Lung (tissue), 12 donors: Measurements from ENCODE around the gene GABRB2. TPM values are rescaled to one million over a fixed set of nuclear protein-coding genes. Genes with fewer than 3 reads are reported as not detected.

ENCODE experiments used
- ATAC-seq: fragments of 200-7000 bp; cut with Tn5 transposase; one replicate; pipeline ENCODE4 v1.9.1; 2020; ENCODE audit warnings: moderate number of reproducible peaks; ENCODE audit not compliant: insufficient read depth, low FRiP score
- DNase-seq, 3 donors: peaks; one replicate each; pipeline ENCODE4 v3.0.0-alpha.2; 2013 to 2017
- H3K27ac ChIP-seq, 2 donors: one replicate each; pipeline ENCODE4 v1.5.1; 2013; ENCODE audit warnings: mild to moderate bottlenecking in 2 of 2, moderate library complexity in 2 of 2, control low read depth in 1 of 2, inconsistent platforms in 1 of 2, low read depth in 1 of 2, low read length in 1 of 2
- H3K27me3 ChIP-seq, 3 donors: one replicate each; pipeline ENCODE4 v1.5.1; 2013; ENCODE audit warnings: low read length in 2 of 3; ENCODE audit not compliant: control insufficient read depth in 3 of 3, insufficient read depth in 3 of 3
- H3K36me3 ChIP-seq, 4 donors: one replicate each; pipeline ENCODE4 v1.5.1; 2013; ENCODE audit warnings: low read length in 4 of 4, mild to moderate bottlenecking in 1 of 4, moderate library complexity in 1 of 4; ENCODE audit not compliant: control insufficient read depth in 4 of 4, insufficient read depth in 4 of 4
- H3K4me1 ChIP-seq, 5 donors: one replicate each; pipeline ENCODE4 v1.5.1; 2013; ENCODE audit warnings: low read length in 5 of 5, mild to moderate bottlenecking in 2 of 5, moderate library complexity in 1 of 5; ENCODE audit not compliant: control insufficient read depth in 5 of 5, insufficient read depth in 5 of 5
- H3K4me3 ChIP-seq: one replicate; pipeline ENCODE4 v1.5.1; 2013; ENCODE audit warnings: mild to moderate bottlenecking, control low read depth, moderate library complexity
- H3K9ac ChIP-seq, 2 donors: one replicate each; pipeline ENCODE4 v1.5.1; 2013; ENCODE audit warnings: low read length in 2 of 2, control low read depth in 1 of 2; ENCODE audit not compliant: insufficient read depth in 1 of 2
- H3K9me3 ChIP-seq, 4 donors: one replicate each; pipeline ENCODE4 v1.5.1; 2013; ENCODE audit warnings: low read length in 3 of 4, mild to moderate bottlenecking in 1 of 4, moderate library complexity in 1 of 4; ENCODE audit not compliant: control insufficient read depth in 4 of 4, insufficient read depth in 3 of 4
- CTCF ChIP-seq: IDR thresholded peaks from 2 replicates; pipeline ENCODE4 v1.5.1; 2012; ENCODE audit warnings: mild to moderate bottlenecking; ENCODE audit errors: control extremely low read depth, extremely low read depth
- WGBS, 2 donors: extraction: QIAGEN DNeasy Blood & Tissue Kit; methylation state at CpG; one replicate each; pipeline ENCODE4 v1.1.7; 2013; 5-methylcytosine and 5-hydroxymethylcytosine counted together
- polyA plus RNA-seq, 2 donors: library from polyadenylated mRNA; stranded (reverse); fragments of 200-250 nt; gene quantifications; one replicate each; pipeline ENCODE4 v1.2.1, GENCODE V29; 2013
- total RNA-seq, 2 donors: library from RNA; depleted of rRNA in 1 of 2; stranded (reverse); fragments of >200 nt in 1 of 2; gene quantifications; one replicate each; pipeline ENCODE4 v1.2.1, GENCODE V29; 2014 to 2021
- donor health status: control.
- donor health status: control.
- donor health status: Bipolar disorder and iron deficiency.
- donor health status: healthy.
- donor health status: DM: yes; HTN: yes; CAD: no.

Gene GABRB2
- total and polyA plus RNA-seq, 4 donors, result 0.28 to 6.8 (median 0.86) TPM

DNA sequence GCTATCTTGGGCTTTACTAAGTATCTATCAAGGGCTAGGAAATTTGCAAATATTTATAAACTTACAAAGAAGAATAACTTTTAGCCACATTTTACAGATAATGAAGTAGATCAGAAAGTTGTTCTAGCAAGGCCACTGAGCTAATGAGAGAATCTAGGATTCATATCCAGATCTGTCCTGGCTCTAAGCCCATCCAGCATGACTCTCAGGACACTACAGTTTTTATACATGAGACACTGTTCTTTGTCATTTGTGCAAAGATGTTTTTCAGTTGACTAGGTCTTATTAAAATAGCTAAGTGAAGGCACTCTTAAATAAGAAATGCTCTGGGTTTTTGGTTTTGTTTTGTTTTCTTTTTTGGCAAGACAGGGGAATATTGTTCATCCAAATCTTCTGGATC lies 273.1 kb downstream of the GABRB2 start:
- Histone ChIP-seq H3K9me3 (peaks cover 0 to 4% (median 0%) of the 10 kb centered on the region in 4 donors), H3K9ac (no peak overlapping the region), H3K27me3 (no peaks in the 10 kb centered on the region), H3K36me3 (no peaks in the 10 kb centered on the region), H3K4me3 (no peak overlapping the region), H3K27ac (no peak overlapping the region), H3K4me1 (no peaks in the 10 kb centered on the region)
- DNase-seq (no peak), ATAC-seq (no peak)
- TF ChIP-seq CTCF, result no peak

DNA sequence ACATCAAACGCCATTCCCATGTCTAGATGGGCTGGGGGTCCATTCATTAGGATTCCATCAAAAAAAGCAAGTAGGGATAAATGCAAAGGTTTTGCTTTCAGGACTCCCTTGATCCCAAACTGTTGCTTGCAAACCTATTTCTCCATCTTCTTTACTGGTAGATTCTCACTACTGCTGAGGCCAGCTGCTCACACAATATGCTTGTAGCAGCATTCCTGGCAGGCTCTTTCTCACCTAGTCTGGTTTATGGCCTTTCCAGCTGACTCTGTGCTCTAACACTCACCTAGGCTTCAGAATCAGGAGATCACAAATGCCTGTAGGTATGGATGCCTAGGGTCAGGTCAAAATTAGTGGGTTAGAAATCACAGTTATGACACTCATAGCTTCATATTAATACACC lies 274.7 kb downstream of the GABRB2 start:
- H3K4me3 ChIP-seq, result no peak overlapping the region
- H3K27me3 ChIP-seq, result no peaks in the 10 kb centered on the region
- TF ChIP-seq CTCF, result no peak
- no peak for DNase-seq
- ATAC-seq, result no peak
- no peaks in the 10 kb centered on the region for H3K36me3 ChIP-seq
- H3K9ac ChIP-seq, result no peak overlapping the region
- no peaks in the 10 kb centered on the region for H3K4me1 ChIP-seq
- H3K9me3 ChIP-seq, result peaks cover 0 to 4% (median 2%) of the 10 kb centered on the region in 4 donors
- no peak overlapping the region for H3K27ac ChIP-seq
- 84 to 86% methylated on average over 1 of the region's 1 CpG for WGBS, 2 donors

DNA sequence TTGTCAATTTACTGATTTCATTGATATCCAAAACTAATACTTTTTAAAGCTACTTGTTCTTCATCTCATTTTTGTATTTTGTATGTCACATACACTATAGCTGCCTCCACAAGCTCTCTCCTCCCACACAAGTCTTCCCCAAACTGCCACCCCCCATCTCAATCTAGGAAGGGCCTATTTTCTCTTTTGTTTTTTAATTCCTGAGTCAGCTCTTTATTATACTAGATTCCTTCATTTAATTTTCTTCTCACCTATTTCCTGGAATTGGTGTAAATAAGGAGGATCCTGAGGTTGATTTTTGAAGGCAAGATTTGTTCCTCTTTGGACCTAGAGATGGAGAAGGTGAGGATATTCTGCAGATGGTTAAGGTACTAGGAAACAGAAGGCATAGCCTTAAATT lies 277.4 kb downstream of the GABRB2 start:
- Histone ChIP-seq H3K9me3 (peaks cover 0 to 4% (median 2%) of the 10 kb centered on the region in 4 donors), H3K27me3 (no peaks in the 10 kb centered on the region), H3K27ac (no peak overlapping the region), H3K4me1 (peaks cover 0 to 8% (median 0%) of the 10 kb centered on the region in 5 donors), H3K9ac (no peak overlapping the region), H3K36me3 (no peaks in the 10 kb centered on the region), H3K4me3 (no peak overlapping the region)
- no peak for ATAC-seq
- DNase-seq, result no peak
- TF ChIP-seq CTCF, result no peak

DNA sequence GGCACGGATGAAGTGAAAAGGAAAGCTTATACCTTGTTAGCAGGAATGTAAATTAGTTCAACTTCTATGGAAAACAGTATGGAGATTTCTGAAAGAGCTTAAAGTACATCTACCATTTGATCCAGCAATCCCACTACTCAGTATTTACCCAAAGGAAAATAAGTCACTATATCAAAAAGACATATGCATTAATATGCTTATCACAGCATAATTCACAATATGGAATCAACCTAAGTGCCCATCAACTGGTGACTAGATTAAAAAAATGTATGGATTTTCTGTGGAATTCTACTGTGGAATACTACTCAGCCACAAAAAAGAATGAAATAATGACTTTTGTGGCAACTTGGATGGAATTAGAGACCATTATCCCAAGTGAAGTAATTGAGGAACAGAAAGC lies 279.6 kb downstream of the GABRB2 start:
- Histone ChIP-seq H3K4me1 (peaks cover 0 to 12% (median 0%) of the 10 kb centered on the region in 5 donors), H3K9ac (no peak overlapping the region), H3K27ac (no peak overlapping the region), H3K9me3 (peaks cover 0 to 4% (median 2%) of the 10 kb centered on the region in 4 donors), H3K4me3 (no peak overlapping the region), H3K27me3 (no peaks in the 10 kb centered on the region), H3K36me3 (no peaks in the 10 kb centered on the region)
- DNase-seq (no peak), ATAC-seq (no peak)
- WGBS, 2 donors, result 86 to 90% methylated on average over 1 of the region's 1 CpG
- no peak for TF ChIP-seq CTCF
